HepG2 (cell line): ENCODE results near the gene TNFAIP2. TPM values are rescaled to one million over a fixed set of nuclear protein-coding genes. Genes with fewer than 3 reads are reported as not detected.

ENCODE experiments used
- ATAC-seq: fragments of 200-7000 bp; cut with Tn5 transposase; 3 replicates; pipeline ENCODE4 v1.9.1; 2020; ENCODE audit warnings: mild to moderate bottlenecking, moderate library complexity
- BruUV-seq: library from RNA; stranded (reverse); fragments of 400-500 nt; replicated peaks from 2 replicates; lab custom pipeline; 2021; lab: Mats Ljungman, UMichigan
- CTCF ChIA-PET: fragments of 300-600 bp; formaldehyde crosslinking; extraction: SDS; loops from one replicate; lab custom pipeline; 2021; ENCODE audit warnings: low total read pairs, inconsistent platforms, low intra/inter-chr PET ratio; lab: Yijun Ruan, JAX
- POLR2A ChIA-PET: fragments of 350-600 bp; sonication (Branson Sonifier 250); formaldehyde crosslinking; loops from one replicate; lab custom pipeline; 2020; ENCODE audit warnings: antibody characterized with exemption, inconsistent platforms; lab: Yijun Ruan, JAX
- DNase-seq: peaks from one replicate; pipeline ENCODE4 v3.0.0-alpha.2; 2015; ENCODE audit warnings: low spot score
- FAIRE-seq: peaks from 3 replicates; lab custom pipeline; 2011; peaks lifted over from hg19 to GRCh38; lab: Jason Lieb, UNC
- H2AFZ ChIP-seq: one replicate; pipeline ENCODE4 v1.6.1; 2011; ENCODE audit warnings: low read length, inconsistent platforms
- H3K27ac ChIP-seq: fragments of 300-600 bp; 3 replicates; pipeline ENCODE4 v1.8.0; 2011; ENCODE audit warnings: mixed run types, mild to moderate bottlenecking, mixed read lengths, low read length, inconsistent platforms; ENCODE audit not compliant: insufficient read depth; ENCODE audit errors: extremely low read length
- H3K27me3 ChIP-seq, 2 experiments: fragments of 200-600 bp in 1 of 2; 2 replicates in 1 of 2; 3 replicates in 1 of 2; pipeline versions ENCODE4 v1.6.0 to v1.8.0; 2011; ENCODE audit warnings: low read length in 2 of 2, mild to moderate bottlenecking in 2 of 2, moderate library complexity in 2 of 2, inconsistent platforms in 1 of 2; ENCODE audit not compliant: insufficient read depth in 2 of 2, control insufficient read depth in 1 of 2
- H3K36me3 ChIP-seq, 2 experiments: fragments of 200-600 bp in 1 of 2; replicated peaks in 1 of 2; 2 replicates in 1 of 2; 3 replicates in 1 of 2; pipeline versions ENCODE4 v1.5.1 to v1.8.0; 2011; ENCODE audit warnings: low read length in 2 of 2, inconsistent platforms in 1 of 2; ENCODE audit not compliant: insufficient read depth in 2 of 2, control insufficient read depth in 1 of 2
- H3K4me1 ChIP-seq: 2 replicates; pipeline ENCODE4 v1.5.1; 2012; ENCODE audit warnings: low read length, inconsistent platforms; ENCODE audit not compliant: insufficient read depth
- H3K4me2 ChIP-seq: 2 replicates; pipeline ENCODE4 v1.6.0; 2011; ENCODE audit warnings: low read depth, low read length, inconsistent platforms
- H3K4me3 ChIP-seq, 3 experiments: fragments of 200-600 bp in 1 of 3; sonication (generic), shearing (Covaris generic) in 1 of 3; replicated peaks in 1 of 3; 2 replicates each; pipeline ENCODE4 v1.5.1; 2011 to 2016; ENCODE audit warnings: low read length in 3 of 3, inconsistent platforms in 2 of 3, low read depth in 2 of 3, mild to moderate bottlenecking in 2 of 3, control low read depth in 1 of 3, mixed read lengths in 1 of 3; ENCODE audit not compliant: insufficient read depth in 1 of 3
- H3K79me2 ChIP-seq: one replicate; pipeline ENCODE4 v1.6.1; 2011; ENCODE audit warnings: low read length, inconsistent platforms; ENCODE audit not compliant: insufficient read depth
- H3K9ac ChIP-seq: 2 replicates; pipeline ENCODE4 v1.6.0; 2011; ENCODE audit warnings: mild to moderate bottlenecking, low read depth, low read length, inconsistent platforms; ENCODE audit not compliant: insufficient read depth
- H3K9me3 ChIP-seq: 2 replicates; pipeline ENCODE4 v1.5.1; 2012; ENCODE audit warnings: mild to moderate bottlenecking, low read length
- H4K20me1 ChIP-seq: 2 replicates; pipeline ENCODE4 v1.6.0; 2011; ENCODE audit warnings: inconsistent platforms, mild to moderate bottlenecking, low read length, moderate library complexity; ENCODE audit not compliant: insufficient read depth
- GTF3A ChIP-seq: sonication (generic); formaldehyde crosslinking; conservative IDR thresholded peaks from 2 replicates; pipeline ENCODE4 v1.4.0; 2020; ENCODE audit warnings: mild to moderate bottlenecking, missing genetic modification reagents
- NCOA5 ChIP-seq: sonication (generic); formaldehyde crosslinking; IDR thresholded peaks from 2 replicates; pipeline ENCODE4 v1.4.0; 2020; ENCODE audit warnings: missing genetic modification reagents
- NFATC3 ChIP-seq: sonication (generic); formaldehyde crosslinking; IDR thresholded peaks from 2 replicates; pipeline ENCODE4 v1.5.1; 2020; ENCODE audit warnings: mild to moderate bottlenecking, missing genetic modification reagents
- SMC3 ChIP-seq: IDR thresholded peaks from 2 replicates; pipeline ENCODE4 v1.6.1; 2011; ENCODE audit warnings: low read length, improper control_type of control experiment
- STAG1 ChIP-seq: sonication (generic); formaldehyde crosslinking; IDR thresholded peaks from 2 replicates; pipeline ENCODE4 v1.4.0; 2020; ENCODE audit warnings: missing genetic modification reagents
- ZBTB7B ChIP-seq: sonication (generic); formaldehyde crosslinking; IDR thresholded peaks from 2 replicates; pipeline ENCODE4 v1.4.0; 2020; ENCODE audit warnings: missing genetic modification reagents
- ZKSCAN8 ChIP-seq: IDR thresholded peaks from 2 replicates; pipeline ENCODE4 v1.6.1; 2016; ENCODE audit warnings: borderline replicate concordance, missing genetic modification reagents, missing compliant biosample characterization
- ZNF235 ChIP-seq: sonication (generic); formaldehyde crosslinking; IDR thresholded peaks from 2 replicates; pipeline ENCODE4 v1.8.1; 2023; ENCODE audit warnings: mild to moderate bottlenecking, missing genetic modification reagents, borderline replicate concordance
- ZNF362 ChIP-seq: sonication (generic); formaldehyde crosslinking; IDR thresholded peaks from 2 replicates; pipeline ENCODE4 v1.4.0; 2020; ENCODE audit warnings: missing genetic modification reagents, mild to moderate bottlenecking, borderline replicate concordance
- ZNF775 ChIP-seq: sonication (generic); formaldehyde crosslinking; IDR thresholded peaks from 2 replicates; pipeline ENCODE4 v1.4.0; 2020; ENCODE audit warnings: missing genetic modification reagents, mild to moderate bottlenecking, moderate library complexity, borderline replicate concordance
- ZNF788 ChIP-seq: sonication (generic); formaldehyde crosslinking; IDR thresholded peaks from 2 replicates; pipeline ENCODE4 v1.5.0; 2020; ENCODE audit warnings: mild to moderate bottlenecking, missing genetic modification reagents, borderline replicate concordance
- WGBS: methylation state at CpG from one replicate; pipeline ENCODE4 v1.1.6; 2017; ENCODE audit warnings: low lambda C conversion rate; 5-methylcytosine and 5-hydroxymethylcytosine counted together
- in situ Hi-C: cut with HindIII; loops from 2 replicates; pipeline ENCODE4 v1.10.0; 2017; ENCODE audit warnings: low pct_unique_long_range_greater_than_20kb; ENCODE audit not compliant: extremely low pct_ligation_motif_present
- intact Hi-C: fragments of 100-400 bp; cut with micrococcal nuclease; formaldehyde crosslinking; loops from one replicate; pipeline ENCODE4 v1.10.0; 2022; ENCODE audit not compliant: unreplicated experiment
- polyA plus RNA-seq, 8 experiments: library from polyadenylated mRNA; depleted of rRNA in 3 of 8; stranded (reverse) in 7 of 8; unstranded in 1 of 8; fragments of >200 nt; fragmentation: Illumina TruSeq in 4 of 8; extraction: Trizol in 4 of 8; gene quantifications; 2 replicates each; pipeline versions ENCODE4 v1.2.1 to v1.2.3, GENCODE V29; 2011 to 2016; ENCODE audit warnings: low read depth in 4 of 8, missing spikeins in 1 of 8, mixed read lengths in 1 of 8; ENCODE audit not compliant: insufficient read depth in 1 of 8
- total RNA-seq, 5 experiments: library from RNA; depleted of rRNA; stranded (reverse); fragments of >200 nt; fragmentation: Illumina TruSeq; extraction: Trizol; gene quantifications; 2 replicates each; pipeline ENCODE4 v1.2.3, GENCODE V29; 2016; ENCODE audit warnings: low read depth in 1 of 5
- TF ChIP-seq, protein P1 (sequence below): sonication (generic); formaldehyde crosslinking; IDR thresholded peaks from 2 replicates; pipeline ENCODE4 v1.5.0; 2020; ENCODE audit warnings: mild to moderate bottlenecking, missing genetic modification reagents, moderate library complexity
- TF ChIP-seq, protein P2 (sequence below): IDR thresholded peaks from 2 replicates; pipeline ENCODE4 v1.6.1; 2018; ENCODE audit warnings: missing genetic modification reagents, mild to moderate bottlenecking, missing compliant biosample characterization

TNFAIP2 gene
- total and polyA plus RNA-seq, 2 of the 13 experiments (the other 11 are each of a cell fraction or from before 2014, with no cell fraction given), result 0.46 to 1.5 TPM

DNA sequence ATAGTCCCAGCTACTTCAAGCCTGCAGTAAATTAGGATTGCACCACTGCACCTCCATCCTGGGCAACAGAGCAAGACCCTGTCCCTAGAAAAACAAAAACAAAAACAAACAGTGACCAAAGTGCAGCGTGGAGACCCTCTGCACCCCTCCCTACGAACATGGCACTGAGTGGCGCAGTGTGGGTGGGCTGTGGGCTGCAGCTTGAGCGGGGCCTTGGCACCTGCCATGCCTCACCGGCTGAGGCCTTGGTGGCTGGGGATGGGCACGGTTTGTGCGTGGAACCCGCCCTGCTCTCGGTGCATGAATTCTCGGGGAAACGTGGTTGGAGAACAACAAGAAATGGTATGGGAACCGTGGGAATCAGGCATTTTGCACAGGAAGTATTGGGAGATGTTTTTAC lies 60.8 kb downstream of the TNFAIP2 start (continued):
- TF ChIP-seq GTF3A (CRISPR knock-in tag), result no peak
- no peak for TF ChIP-seq NFATC3 (CRISPR knock-in tag)
- no peak for TF ChIP-seq NCOA5 (CRISPR knock-in tag)
- no peak for TF ChIP-seq ZKSCAN8 (CRISPR knock-in tag)
- no peak for TF ChIP-seq ZNF775 (CRISPR knock-in tag)
- no peak for TF ChIP-seq ZBTB7B (CRISPR knock-in tag)
- no peak for TF ChIP-seq ZNF235 (CRISPR knock-in tag)

GRCh38 chr14:103185051-103186029 lies 62.1 kb downstream of the TNFAIP2 start:
- Histone ChIP-seq H3K4me3 (no peak overlapping the region), H3K9me3 (no peaks in the 10 kb centered on the region), H3K27ac (no peak overlapping the region), H3K27me3 (no peaks in the 10 kb centered on the region), H3K79me2 (no peaks in the 10 kb centered on the region), H3K4me2 (peak overlapping the region; percentile 77), H2AFZ (no peak overlapping the region), H3K36me3 (no peaks in the 10 kb centered on the region), H3K4me1 (peaks cover 35% of the 10 kb centered on the region), H3K9ac (no peak overlapping the region), H4K20me1 (no peaks in the 10 kb centered on the region)
- CTCF ChIA-PET, result interaction anchor here (0.6 to 1.6 kb wide), 3 partner anchors 58 to 261 kb away, joined by 3 to 5 read pairs (median 3); no protein-coding TSS in a partner anchor
- 21% methylated on average over 13 of the region's 13 CpGs for WGBS
- POLR2A ChIA-PET, result no interaction called here
- ATAC-seq, result no peak
- no TSS peak for BruUV-seq
- in situ Hi-C loops (no loop called here), intact Hi-C loops (loop anchor here (5.0 kb wide), 2 partner anchors 83 to 107 kb away; no protein-coding TSS in a partner anchor)
- peak; percentile 36; the same call in 1 of the 2 replicates for TF ChIP-seq STAG1 (CRISPR knock-in tag)
- TF ChIP-seq SMC3, result 0 out of 2 replicates have a peak, but pooled peaks have one; percentile 36
- TF ChIP-seq, protein P1, sequence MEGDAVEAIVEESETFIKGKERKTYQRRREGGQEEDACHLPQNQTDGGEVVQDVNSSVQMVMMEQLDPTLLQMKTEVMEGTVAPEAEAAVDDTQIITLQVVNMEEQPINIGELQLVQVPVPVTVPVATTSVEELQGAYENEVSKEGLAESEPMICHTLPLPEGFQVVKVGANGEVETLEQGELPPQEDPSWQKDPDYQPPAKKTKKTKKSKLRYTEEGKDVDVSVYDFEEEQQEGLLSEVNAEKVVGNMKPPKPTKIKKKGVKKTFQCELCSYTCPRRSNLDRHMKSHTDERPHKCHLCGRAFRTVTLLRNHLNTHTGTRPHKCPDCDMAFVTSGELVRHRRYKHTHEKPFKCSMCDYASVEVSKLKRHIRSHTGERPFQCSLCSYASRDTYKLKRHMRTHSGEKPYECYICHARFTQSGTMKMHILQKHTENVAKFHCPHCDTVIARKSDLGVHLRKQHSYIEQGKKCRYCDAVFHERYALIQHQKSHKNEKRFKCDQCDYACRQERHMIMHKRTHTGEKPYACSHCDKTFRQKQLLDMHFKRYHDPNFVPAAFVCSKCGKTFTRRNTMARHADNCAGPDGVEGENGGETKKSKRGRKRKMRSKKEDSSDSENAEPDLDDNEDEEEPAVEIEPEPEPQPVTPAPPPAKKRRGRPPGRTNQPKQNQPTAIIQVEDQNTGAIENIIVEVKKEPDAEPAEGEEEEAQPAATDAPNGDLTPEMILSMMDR (CRISPR knock-in tag), result peak; percentile 46
- no peak for TF ChIP-seq ZNF788 (CRISPR knock-in tag)
- TF ChIP-seq ZNF362 (CRISPR knock-in tag), result peak; percentile 79
- TF ChIP-seq, protein P2, sequence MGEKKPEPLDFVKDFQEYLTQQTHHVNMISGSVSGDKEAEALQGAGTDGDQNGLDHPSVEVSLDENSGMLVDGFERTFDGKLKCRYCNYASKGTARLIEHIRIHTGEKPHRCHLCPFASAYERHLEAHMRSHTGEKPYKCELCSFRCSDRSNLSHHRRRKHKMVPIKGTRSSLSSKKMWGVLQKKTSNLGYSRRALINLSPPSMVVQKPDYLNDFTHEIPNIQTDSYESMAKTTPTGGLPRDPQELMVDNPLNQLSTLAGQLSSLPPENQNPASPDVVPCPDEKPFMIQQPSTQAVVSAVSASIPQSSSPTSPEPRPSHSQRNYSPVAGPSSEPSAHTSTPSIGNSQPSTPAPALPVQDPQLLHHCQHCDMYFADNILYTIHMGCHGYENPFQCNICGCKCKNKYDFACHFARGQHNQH, result no peak
- peak; percentile 21 for FAIRE-seq
- DNase-seq, result peak; percentile 27
